ENCODE results near the gene GPR150. TPM values are rescaled to one million over a fixed set of nuclear protein-coding genes. Genes with fewer than 3 reads are reported as not detected.

GPR150 gene
- total and polyA plus RNA-seq, 10 of the 15 experiments (the other 5 are each of a cell fraction or from before 2014, with no cell fraction given) = 0.08 to 1.1 (median 0.37) TPM; not detected in 1

- TF ChIP-seq ZBTB40 (IDR thresholded peaks at IDR 0.05; ENCODE audit: borderline replicate concordance) (no peak), ATF2 (IDR thresholded peaks at IDR 0.05; ENCODE audit: low read length) (peak; percentile 72; the same call in 1 of the 2 replicates), TARDBP (IDR thresholded peaks at IDR 0.05; ENCODE audit: borderline replicate concordance) (no peak), GABPA (IDR thresholded peaks at IDR 0.05; ENCODE audit: low read depth) (no peak), IKZF2 (IDR thresholded peaks at IDR 0.05) (peak; percentile 85 to 89), MEF2A (IDR thresholded peaks at IDR 0.05; ENCODE audit: insufficient read depth, low read depth, low read length) (no peak), SUZ12 (IDR thresholded peaks at IDR 0.05; ENCODE audit: unreplicated experiment) (no peak), PAX5 (IDR thresholded peaks at IDR 0.05; ENCODE audit: borderline replicate concordance, low read depth, low read length) (peak; percentile 76), CEBPZ (IDR thresholded peaks at IDR 0.05; ENCODE audit: low read depth, low read length) (no peak), IRF3 (IDR thresholded peaks at IDR 0.05) (no peak), YY1 (IDR thresholded peaks at IDR 0.05; ENCODE audit: low read depth, low read length) (no peak), MAX (IDR thresholded peaks at IDR 0.05; ENCODE audit: low read depth, low read length) (no peak), ZZZ3 (IDR thresholded peaks at IDR 0.05; ENCODE audit: control insufficient read depth, insufficient read length, low read depth) (no peak), ZNF592 (IDR thresholded peaks at IDR 0.05) (no peak), CHD1 (IDR thresholded peaks at IDR 0.05; ENCODE audit: low read depth, low read length) (no peak), HDGF (IDR thresholded peaks at IDR 0.05) (no peak)
These were observed 2.8 kb upstream of the GPR150 start (continued) for GRCh38 chr5:95617057-95617456.

Data from GM12878 (cell line).